ENCODE results near the gene SLC16A12. TPM values are rescaled to one million over a fixed set of nuclear protein-coding genes. Genes with fewer than 3 reads are reported as not detected.

SLC16A12 gene
- total RNA-seq, 6 donors from 2014 or later, result 1.3 to 4.4 (median 3.5) TPM

DNA sequence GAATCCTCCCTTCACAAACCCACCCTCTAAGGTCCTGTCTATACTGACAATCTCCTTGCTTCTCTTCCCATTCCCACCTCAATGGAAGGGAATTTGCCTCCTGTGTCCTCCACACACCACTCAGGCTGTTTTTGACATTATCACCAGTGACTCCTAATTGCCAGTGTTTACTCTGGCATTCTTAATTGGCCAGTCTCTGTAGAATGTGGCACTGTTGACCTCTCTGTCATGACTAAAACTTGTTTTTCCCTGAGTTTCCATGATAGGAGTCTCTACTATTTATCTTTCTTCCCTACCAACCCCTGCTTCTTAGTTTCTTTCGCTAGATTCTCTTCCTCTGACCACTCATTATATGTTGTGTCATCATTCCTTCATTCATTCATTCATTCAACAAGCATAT, 12.1 kb downstream of the SLC16A12 start:
- Histone ChIP-seq H3K4me3 (no peak overlapping the region), H3K27me3 (no peaks in the 10 kb centered on the region), H3K4me1 (peaks cover 0 to 25% (median 4%) of the 10 kb centered on the region in 4 donors), H3K9me3 (no peaks in the 10 kb centered on the region), H3K36me3 (no peaks in the 10 kb centered on the region), H3K27ac (no peak overlapping the region)
- ATAC-seq (ENCODE audit: low FRiP score in 2 of 2) (no peak), DNase-seq (no peak)
- TF ChIP-seq, protein P1, sequence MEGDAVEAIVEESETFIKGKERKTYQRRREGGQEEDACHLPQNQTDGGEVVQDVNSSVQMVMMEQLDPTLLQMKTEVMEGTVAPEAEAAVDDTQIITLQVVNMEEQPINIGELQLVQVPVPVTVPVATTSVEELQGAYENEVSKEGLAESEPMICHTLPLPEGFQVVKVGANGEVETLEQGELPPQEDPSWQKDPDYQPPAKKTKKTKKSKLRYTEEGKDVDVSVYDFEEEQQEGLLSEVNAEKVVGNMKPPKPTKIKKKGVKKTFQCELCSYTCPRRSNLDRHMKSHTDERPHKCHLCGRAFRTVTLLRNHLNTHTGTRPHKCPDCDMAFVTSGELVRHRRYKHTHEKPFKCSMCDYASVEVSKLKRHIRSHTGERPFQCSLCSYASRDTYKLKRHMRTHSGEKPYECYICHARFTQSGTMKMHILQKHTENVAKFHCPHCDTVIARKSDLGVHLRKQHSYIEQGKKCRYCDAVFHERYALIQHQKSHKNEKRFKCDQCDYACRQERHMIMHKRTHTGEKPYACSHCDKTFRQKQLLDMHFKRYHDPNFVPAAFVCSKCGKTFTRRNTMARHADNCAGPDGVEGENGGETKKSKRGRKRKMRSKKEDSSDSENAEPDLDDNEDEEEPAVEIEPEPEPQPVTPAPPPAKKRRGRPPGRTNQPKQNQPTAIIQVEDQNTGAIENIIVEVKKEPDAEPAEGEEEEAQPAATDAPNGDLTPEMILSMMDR (IDR thresholded peaks at IDR 0.05), result no peak
- TF ChIP-seq POLR2A (IDR thresholded peaks at IDR 0.05), result no peak
- no peak for TF ChIP-seq POLR2AphosphoS5 (IDR thresholded peaks at IDR 0.05)
- no peak for TF ChIP-seq EP300 (IDR thresholded peaks at IDR 0.05)
- WGBS, 2 donors, result 89% methylated on average over 1 of the region's 1 CpG

DNA sequence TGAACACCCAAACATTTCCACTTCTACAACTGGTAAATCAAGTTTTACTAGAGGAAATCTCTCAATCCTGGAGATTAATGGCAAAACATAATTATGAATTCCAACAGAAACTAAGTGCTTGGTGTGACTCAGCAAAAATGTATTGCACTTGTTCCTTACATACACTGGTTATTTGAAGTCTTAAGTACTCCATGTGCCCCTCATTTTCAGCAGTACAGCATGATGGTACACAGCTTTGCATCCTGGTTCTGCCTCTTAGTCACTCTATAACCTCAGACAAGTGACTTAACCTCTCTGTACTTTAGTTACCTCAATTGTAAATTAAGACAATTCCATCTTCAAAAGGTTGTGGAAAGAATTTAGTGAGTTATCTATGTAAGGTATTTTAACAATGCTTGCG, 12.9 kb downstream of the SLC16A12 start:
- no peaks in the 10 kb centered on the region for H3K36me3 ChIP-seq
- H3K4me1 ChIP-seq, result peaks cover 0 to 25% (median 4%) of the 10 kb centered on the region in 4 donors
- 79 to 88% methylated on average over 1 of the region's 1 CpG for WGBS, 2 donors
- no peaks in the 10 kb centered on the region for H3K27me3 ChIP-seq
- ATAC-seq (ENCODE audit: low FRiP score in 2 of 2), result no peak
- no peak overlapping the region for H3K4me3 ChIP-seq
- DNase-seq, result no peak
- TF ChIP-seq POLR2A (IDR thresholded peaks at IDR 0.05) (no peak), EP300 (IDR thresholded peaks at IDR 0.05) (no peak), POLR2AphosphoS5 (IDR thresholded peaks at IDR 0.05) (no peak)
- TF ChIP-seq, protein P1 (IDR thresholded peaks at IDR 0.05), result no peak
- H3K9me3 ChIP-seq, result no peaks in the 10 kb centered on the region
- no peak overlapping the region for H3K27ac ChIP-seq

DNA sequence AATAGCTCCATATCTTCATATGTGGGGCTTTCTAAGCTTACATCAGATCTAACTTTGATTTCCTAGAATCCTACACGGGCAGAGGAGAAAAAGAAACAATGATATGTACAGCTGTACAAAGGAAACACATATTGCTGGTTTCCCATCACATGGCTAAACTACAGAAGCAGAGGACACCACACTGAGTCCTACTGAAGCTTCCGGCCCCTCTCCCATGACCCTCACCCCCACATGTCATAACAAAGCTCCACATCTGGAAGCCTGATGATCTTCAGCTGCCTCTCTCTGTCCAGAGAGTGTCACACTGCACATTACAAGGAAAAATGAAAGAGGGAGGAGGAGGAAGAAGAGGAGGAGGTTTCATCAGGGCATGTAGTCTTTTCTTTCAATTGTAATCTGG, 14.0 kb downstream of the SLC16A12 start:
- ATAC-seq (ENCODE audit: low FRiP score in 2 of 2), result no peak
- no peak for TF ChIP-seq EP300 (IDR thresholded peaks at IDR 0.05)
- TF ChIP-seq, protein P1 (IDR thresholded peaks at IDR 0.05), result no peak
- TF ChIP-seq POLR2A (IDR thresholded peaks at IDR 0.05), result no peak
- TF ChIP-seq POLR2AphosphoS5 (IDR thresholded peaks at IDR 0.05), result no peak
- Histone ChIP-seq H3K4me1 (peaks cover 0 to 20% (median 4%) of the 10 kb centered on the region in 4 donors), H3K27me3 (no peaks in the 10 kb centered on the region), H3K36me3 (no peaks in the 10 kb centered on the region), H3K27ac (peak overlapping the region in 2 of 4 donors; percentile 17 to 38), H3K4me3 (no peak overlapping the region), H3K9me3 (no peaks in the 10 kb centered on the region)
- no peak for DNase-seq
- 54 to 69% methylated on average over 2 of the region's 2 CpGs for WGBS, 2 donors

DNA sequence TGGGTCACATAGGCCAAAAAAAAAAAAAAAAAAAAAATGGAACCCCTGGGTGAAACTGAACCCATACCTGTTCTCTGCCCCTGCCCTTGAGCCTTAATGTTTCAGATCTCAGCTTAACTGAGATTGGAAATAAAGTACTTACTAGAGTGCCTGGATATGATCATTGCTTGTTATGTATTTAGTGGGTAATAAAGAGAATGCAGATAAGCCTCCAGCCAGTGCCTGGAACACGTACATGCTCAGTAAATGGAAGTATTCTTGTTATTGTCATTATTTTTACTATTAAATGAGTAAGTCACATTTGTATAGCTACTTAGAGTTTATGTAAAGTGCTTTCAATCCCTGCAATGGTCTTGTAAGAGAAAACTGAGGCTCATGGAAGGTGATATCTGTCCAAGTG, 14.7 kb downstream of the SLC16A12 start:
- 94 to 97% methylated on average over 1 of the region's 1 CpG for WGBS, 2 donors
- TF ChIP-seq EP300 (IDR thresholded peaks at IDR 0.05) (no peak), POLR2AphosphoS5 (IDR thresholded peaks at IDR 0.05) (no peak), POLR2A (IDR thresholded peaks at IDR 0.05) (no peak)
- TF ChIP-seq, protein P1 (IDR thresholded peaks at IDR 0.05), result no peak
- no peaks in the 10 kb centered on the region for H3K36me3 ChIP-seq

More for the DNA sequence above, 14.7 kb downstream of the SLC16A12 start:
- ATAC-seq (ENCODE audit: low FRiP score in 2 of 2) (no peak), DNase-seq (no peak)
- Histone ChIP-seq H3K27me3 (no peaks in the 10 kb centered on the region), H3K27ac (peak overlapping the region in 2 of 4 donors; percentile 17 to 38), H3K4me1 (peaks cover 0 to 14% (median 4%) of the 10 kb centered on the region in 4 donors), H3K4me3 (no peak overlapping the region), H3K9me3 (no peaks in the 10 kb centered on the region)
